PC-9 (cell line): Measurements from ENCODE around the gene POGK. TPM values are rescaled to one million over a fixed set of nuclear protein-coding genes. Genes with fewer than 3 reads are reported as not detected.

Experiments used
- BruUV-seq: library from RNA; stranded (reverse); fragments of 400-500 nt; replicated peaks from 2 replicates; lab custom pipeline; 2021; lab: Mats Ljungman, UMichigan
- CTCF ChIA-PET: fragments of 300-600 bp; sonication (Branson Sonifier 250); formaldehyde crosslinking; loops from one replicate; lab custom pipeline; 2022; ENCODE audit warnings: antibody characterized with exemption; lab: Charles Lee
- POLR2A ChIA-PET: fragments of 300-600 bp; sonication (Branson Sonifier 250); formaldehyde crosslinking; loops from one replicate; lab custom pipeline; 2022; ENCODE audit warnings: antibody characterized with exemption; ENCODE audit not compliant: unreplicated experiment; lab: Charles Lee
- DNase-seq, 2 experiments: peaks; one replicate each; pipeline versions ENCODE4 v3.0.0 to v3.0.0-alpha.2; 2015 to 2022; ENCODE audit warnings: mixed read lengths in 1 of 2
- H2AFZ ChIP-seq: fragments of 200-600 bp; sonication (generic); 2 replicates; pipeline ENCODE4 v1.8.1; 2017; ENCODE audit warnings: antibody characterized with exemption
- H3F3A ChIP-seq: fragments of 200-600 bp; sonication (generic); 2 replicates; pipeline ENCODE4 v1.8.1; 2017; ENCODE audit warnings: antibody characterized with exemption, mild to moderate bottlenecking, low read depth; ENCODE audit not compliant: insufficient read depth
- H3K27ac ChIP-seq: fragments of 200-600 bp; sonication (generic); 2 replicates; pipeline ENCODE4 v1.6.1; 2016; ENCODE audit warnings: mixed run types
- H3K27me3 ChIP-seq: fragments of 200-600 bp; sonication (generic); 2 replicates; pipeline ENCODE4 v1.6.1; 2016; ENCODE audit warnings: low read depth, mixed run types; ENCODE audit not compliant: insufficient read depth
- H3K36me3 ChIP-seq: fragments of 200-600 bp; sonication (generic); 2 replicates; pipeline ENCODE4 v1.6.1; 2016; ENCODE audit warnings: low read depth, mixed run types
- H3K4me1 ChIP-seq: fragments of 200-600 bp; sonication (generic); replicated peaks from 2 replicates; pipeline ENCODE4 v1.6.1; 2016; ENCODE audit warnings: mixed run types; ENCODE audit not compliant: insufficient read depth
- H3K4me2 ChIP-seq: fragments of 200-600 bp; sonication (generic); 2 replicates; pipeline ENCODE4 v1.6.1; 2017; ENCODE audit warnings: mixed run types
- H3K4me3 ChIP-seq: fragments of 200-600 bp; sonication (generic); 2 replicates; pipeline ENCODE4 v1.6.1; 2016; ENCODE audit warnings: mixed run types
- H3K79me2 ChIP-seq: fragments of 200-600 bp; sonication (generic); 2 replicates; pipeline ENCODE4 v1.6.1; 2017; ENCODE audit warnings: low read depth, mixed run types
- H3K9me2 ChIP-seq: fragments of 200-600 bp; sonication (generic); 2 replicates; pipeline ENCODE4 v1.8.1; 2017; ENCODE audit warnings: mild to moderate bottlenecking; ENCODE audit not compliant: insufficient read depth
- H3K9me3 ChIP-seq: fragments of 200-600 bp; sonication (generic); 2 replicates; pipeline ENCODE4 v1.8.1; 2016; ENCODE audit warnings: low read depth; ENCODE audit not compliant: insufficient read depth
- H4K20me1 ChIP-seq: fragments of 200-600 bp; sonication (generic); 2 replicates; pipeline ENCODE4 v1.8.1; 2017; ENCODE audit not compliant: insufficient read depth
- CTCF ChIP-seq: fragments of 200-600 bp; sonication (generic); conservative IDR thresholded peaks from 2 replicates; pipeline ENCODE4 v1.6.1; 2017; ENCODE audit warnings: mixed run types, antibody characterized with exemption, mild to moderate bottlenecking, moderate library complexity
- EZH2 ChIP-seq: fragments of 200-600 bp; sonication (generic); IDR thresholded peaks from 2 replicates; pipeline ENCODE4 v1.8.0; 2017; ENCODE audit warnings: antibody characterized with exemption, low read depth
- intact Hi-C: fragments of 100-400 bp; cut with micrococcal nuclease; formaldehyde crosslinking; loops from one replicate; pipeline ENCODE4 v1.10.0; 2022; ENCODE audit not compliant: unreplicated experiment
- total RNA-seq: library from RNA; stranded (reverse); gene quantifications from 2 replicates; pipeline ENCODE4 v1.2.3, GENCODE V29; 2021

The POGK gene
- total RNA-seq, 1 experiment from 2014 or later = 17.0 TPM

- Histone ChIP-seq H4K20me1 (no peaks in the 10 kb centered on the region), H3F3A (no peaks in the 10 kb centered on the region), H2AFZ (no peak overlapping the region), H3K9me2 (no peaks in the 10 kb centered on the region), H3K27ac (no peak overlapping the region), H3K79me2 (no peaks in the 10 kb centered on the region), H3K36me3 (no peaks in the 10 kb centered on the region), H3K4me2 (no peak overlapping the region), H3K27me3 (no peaks in the 10 kb centered on the region), H3K9me3 (no peaks in the 10 kb centered on the region; the same call in 1 of the 2 replicates), H3K4me3 (no peak overlapping the region), H3K4me1 (no peaks in the 10 kb centered on the region)
- TF ChIP-seq EZH2 = no peak
- TF ChIP-seq CTCF = no peak
- ChIA-PET CTCF (no interaction called here), POLR2A (no interaction called here)
- DNase-seq = no peak
- BruUV-seq = no TSS peak
- intact Hi-C loops = no loop called here
Measured at GRCh38 chr1:166899769-166900168, 60.5 kb downstream of the POGK start.

- Histone ChIP-seq H3K79me2 (no peaks in the 10 kb centered on the region), H3K4me1 (peaks cover 8% of the 10 kb centered on the region; the same call in 1 of the 2 replicates), H3K36me3 (no peaks in the 10 kb centered on the region), H2AFZ (no peak overlapping the region), H3K9me2 (no peaks in the 10 kb centered on the region), H3K4me2 (no peak overlapping the region), H3K4me3 (no peak overlapping the region), H3F3A (no peaks in the 10 kb centered on the region), H4K20me1 (no peaks in the 10 kb centered on the region), H3K27ac (no peak overlapping the region), H3K9me3 (no peaks in the 10 kb centered on the region; the same call in 1 of the 2 replicates), H3K27me3 (no peaks in the 10 kb centered on the region)
- ChIA-PET POLR2A (no interaction called here), CTCF (no interaction called here)
- intact Hi-C loops = no loop called here
- no peak for DNase-seq
- TF ChIP-seq EZH2 (no peak), CTCF (no peak)
- BruUV-seq = no TSS peak
Measured at GRCh38 chr1:166900987-166901386, 61.7 kb downstream of the POGK start.

- no peaks in the 10 kb centered on the region for H3K9me2 ChIP-seq
- no peaks in the 10 kb centered on the region for H3K27me3 ChIP-seq
- CTCF ChIA-PET = interaction anchor here (0.6 kb wide), 1 partner anchor 318 kb away, joined by 14 read pairs; no protein-coding TSS in a partner anchor
Measured at GRCh38 chr1:166902279-166902678, 63.0 kb downstream of the POGK start.

More at GRCh38 chr1:166902279-166902678, 63.0 kb downstream of the POGK start:
- no peaks in the 10 kb centered on the region for H4K20me1 ChIP-seq
- DNase-seq = peak in 1 of 2 experiments; percentile 47
- peaks cover 18% of the 10 kb centered on the region for H3K4me1 ChIP-seq
- no peak overlapping the region for H3K4me3 ChIP-seq
- H3F3A ChIP-seq = no peaks in the 10 kb centered on the region
- H3K4me2 ChIP-seq = no peak overlapping the region
- no peaks in the 10 kb centered on the region for H3K36me3 ChIP-seq
- no peaks in the 10 kb centered on the region for H3K79me2 ChIP-seq
- H2AFZ ChIP-seq = no peak overlapping the region
- no peaks in the 10 kb centered on the region; the same call in 1 of the 2 replicates for H3K9me3 ChIP-seq
- POLR2A ChIA-PET = no interaction called here
- no TSS peak for BruUV-seq
- TF ChIP-seq EZH2 (no peak), CTCF (no peak)
- intact Hi-C loops = no loop called here
- H3K27ac ChIP-seq = no peak overlapping the region
